Stimulated activated naive CD8-positive, alpha-beta T cell treated with anti-CD3 and anti-CD28 coated beads, Interleukin-15, Interleukin-2, amounts not matched to agents 100 U/mL and 50 U/mL, for 24 hours (primary cell): ENCODE measurements around the gene FADS3.
A peak's percentile ranks its signal among the peaks of the same experiment; 100 is the strongest.

Source experiments
- ATAC-seq: fragments of 150-1000 bp; cut with Tn5 transposase; one replicate; pipeline ENCODE4 v1.10.0; 2021
- DNase-seq: peaks from one replicate; pipeline ENCODE4 v3.0.0; 2021

Gene FADS3

DNA sequence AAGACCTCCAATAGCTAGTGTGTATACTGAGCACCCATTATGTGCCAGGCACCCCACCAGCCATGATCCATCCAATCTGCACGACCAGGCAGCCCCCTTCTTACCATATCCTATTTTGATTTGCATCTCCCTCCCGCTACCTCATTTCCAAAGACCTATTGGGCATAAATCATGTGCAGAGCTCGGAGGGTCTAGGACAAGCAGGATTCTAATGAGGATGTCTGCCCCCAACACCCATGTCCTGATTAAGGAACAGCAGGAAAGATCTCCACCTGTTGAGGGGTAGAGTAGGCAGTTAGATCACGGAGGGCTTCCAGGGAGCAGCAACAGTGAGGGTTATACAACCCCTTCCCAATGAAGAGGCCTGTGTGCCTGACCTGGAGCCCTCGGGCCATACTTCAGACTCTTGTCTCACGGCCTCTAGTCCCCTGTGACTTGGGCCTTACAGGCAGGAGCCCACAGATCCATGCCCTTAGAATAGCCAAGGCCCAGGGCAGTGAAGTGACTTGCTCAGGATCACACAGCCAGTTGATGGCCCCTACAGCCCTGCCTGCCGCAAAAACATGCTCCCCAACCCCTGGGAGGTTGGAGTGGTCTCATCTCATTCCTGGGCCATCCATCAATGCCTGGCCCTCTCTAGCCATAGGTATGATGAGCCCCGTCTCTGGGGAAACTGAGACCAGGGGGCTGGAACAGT lies 22.5 kb upstream of the FADS3 start:
- DNase-seq (no peak), ATAC-seq (no peak)

DNA sequence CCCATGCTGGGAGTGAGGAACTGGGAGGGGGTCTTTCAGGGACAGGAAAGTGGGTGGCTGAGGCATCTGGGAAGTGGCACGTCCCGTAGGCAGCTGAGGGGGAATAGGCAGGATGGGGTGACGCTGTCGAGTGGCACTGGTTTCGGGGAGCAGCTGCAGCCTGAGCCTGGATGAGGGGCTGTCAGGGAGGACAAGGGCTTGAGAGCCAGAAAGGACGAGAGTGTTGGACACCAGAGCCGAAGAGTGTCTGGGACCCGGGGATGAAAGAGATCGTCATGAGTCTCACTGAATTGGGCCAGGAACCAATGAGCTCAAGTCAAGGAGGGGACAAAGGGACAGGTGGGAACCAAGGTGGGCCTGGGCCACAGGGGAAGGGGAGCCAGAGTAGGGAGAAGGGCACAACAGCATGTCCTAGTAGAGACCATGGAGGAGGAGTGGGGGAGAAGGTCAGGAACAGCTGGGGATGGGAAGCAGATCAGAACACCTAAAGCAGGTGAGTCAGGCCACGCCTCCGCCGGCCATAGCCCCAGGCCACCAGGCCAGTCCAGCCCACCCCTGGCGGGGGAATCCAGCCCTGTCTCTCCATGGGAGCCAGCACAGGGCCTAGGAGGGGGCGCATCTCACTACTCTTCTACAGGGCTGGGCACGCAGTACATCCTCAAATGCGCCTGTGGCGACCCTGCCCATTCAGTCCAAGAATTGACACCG lies 21.8 kb upstream of the FADS3 start:
- DNase-seq (no peak), ATAC-seq (no peak)

DNA sequence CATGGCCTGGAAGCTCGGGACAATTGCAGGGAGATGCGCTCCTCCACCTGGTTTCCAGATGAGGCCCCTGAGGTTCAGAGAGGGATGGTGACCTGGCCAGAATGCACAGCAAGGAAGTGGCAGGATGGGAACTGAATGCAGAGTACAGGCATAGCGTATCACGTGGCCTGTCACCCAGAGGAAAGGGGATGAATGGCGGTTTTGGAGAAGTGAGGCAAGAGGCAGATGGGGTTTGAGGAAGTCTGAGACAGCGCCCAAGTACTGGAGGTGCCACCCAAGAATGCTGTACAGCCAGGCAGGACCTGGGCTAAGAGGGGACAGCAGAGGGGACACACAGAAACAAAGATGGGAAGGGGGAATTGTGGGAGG lies 21.2 kb upstream of the FADS3 start:
- DNase-seq, result no peak
- ATAC-seq, result no peak

DNA sequence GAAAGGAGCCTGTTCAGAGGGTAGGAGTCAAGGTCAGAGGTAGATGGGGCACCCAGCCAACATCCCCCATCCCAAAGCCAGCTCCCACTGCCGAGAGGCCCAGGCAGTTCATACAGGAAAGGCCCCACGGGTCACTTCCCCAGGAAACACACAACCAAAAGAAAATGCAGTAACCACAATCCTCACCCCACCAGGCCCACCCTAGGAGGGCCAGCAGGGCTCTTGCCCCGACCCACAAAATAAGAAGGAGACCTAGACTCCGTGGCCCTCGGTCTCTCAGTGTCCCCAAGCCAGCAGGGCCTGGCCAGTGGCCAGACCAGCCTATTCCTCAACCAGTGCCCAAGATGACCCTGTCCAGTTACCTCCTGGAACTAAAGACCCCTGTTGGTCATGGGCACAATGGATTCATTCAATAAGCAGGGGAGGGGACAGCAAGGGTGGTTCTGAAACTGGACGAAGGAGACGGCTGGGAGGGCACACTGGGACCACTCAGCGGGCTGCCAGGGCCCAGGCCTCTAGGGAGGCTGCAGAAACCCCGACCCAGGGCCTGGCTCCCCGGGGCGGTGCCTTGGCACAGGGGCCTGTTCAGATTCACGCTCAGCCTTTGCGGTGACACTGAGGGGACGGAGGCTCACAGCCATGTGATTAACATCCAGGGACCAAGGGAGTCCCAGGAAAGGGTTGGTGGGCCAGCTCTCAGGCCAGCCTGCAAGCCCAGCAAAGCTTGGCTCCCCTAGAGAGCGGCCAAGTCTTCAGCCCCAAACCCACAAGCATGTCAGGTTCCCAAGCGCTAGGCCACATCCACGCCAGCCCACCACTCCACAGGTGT lies 20.6 kb upstream of the FADS3 start:
- DNase-seq (no peak), ATAC-seq (no peak)

DNA sequence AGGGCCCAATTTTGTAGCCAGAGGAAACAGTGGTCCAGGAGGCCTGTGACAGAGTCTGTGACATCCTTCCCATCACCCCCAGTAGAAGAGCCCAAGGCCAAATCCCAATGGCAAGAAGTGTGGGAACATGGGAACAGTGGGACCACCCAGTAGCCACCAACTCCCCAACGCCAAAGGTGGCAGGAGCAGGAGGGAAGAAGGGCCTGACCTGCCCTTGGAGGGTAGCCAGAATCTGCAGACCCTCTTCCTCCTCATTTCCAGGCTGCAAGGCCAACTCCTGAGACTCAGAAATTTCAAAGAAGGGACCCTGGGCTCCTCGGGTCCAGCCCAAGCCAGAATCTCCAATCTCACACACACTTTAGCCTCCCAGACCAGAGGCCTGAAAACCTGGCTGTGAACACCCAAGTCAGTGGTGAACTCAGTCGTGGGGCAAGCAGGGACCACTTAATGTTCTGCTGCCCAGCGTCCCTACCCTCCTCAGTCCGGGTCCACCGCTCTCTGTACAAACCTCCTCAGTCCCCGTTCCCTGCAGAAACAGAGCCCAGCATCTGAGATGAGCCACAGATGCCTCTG lies 19.9 kb upstream of the FADS3 start:
- ATAC-seq (no peak), DNase-seq (no peak)

DNA sequence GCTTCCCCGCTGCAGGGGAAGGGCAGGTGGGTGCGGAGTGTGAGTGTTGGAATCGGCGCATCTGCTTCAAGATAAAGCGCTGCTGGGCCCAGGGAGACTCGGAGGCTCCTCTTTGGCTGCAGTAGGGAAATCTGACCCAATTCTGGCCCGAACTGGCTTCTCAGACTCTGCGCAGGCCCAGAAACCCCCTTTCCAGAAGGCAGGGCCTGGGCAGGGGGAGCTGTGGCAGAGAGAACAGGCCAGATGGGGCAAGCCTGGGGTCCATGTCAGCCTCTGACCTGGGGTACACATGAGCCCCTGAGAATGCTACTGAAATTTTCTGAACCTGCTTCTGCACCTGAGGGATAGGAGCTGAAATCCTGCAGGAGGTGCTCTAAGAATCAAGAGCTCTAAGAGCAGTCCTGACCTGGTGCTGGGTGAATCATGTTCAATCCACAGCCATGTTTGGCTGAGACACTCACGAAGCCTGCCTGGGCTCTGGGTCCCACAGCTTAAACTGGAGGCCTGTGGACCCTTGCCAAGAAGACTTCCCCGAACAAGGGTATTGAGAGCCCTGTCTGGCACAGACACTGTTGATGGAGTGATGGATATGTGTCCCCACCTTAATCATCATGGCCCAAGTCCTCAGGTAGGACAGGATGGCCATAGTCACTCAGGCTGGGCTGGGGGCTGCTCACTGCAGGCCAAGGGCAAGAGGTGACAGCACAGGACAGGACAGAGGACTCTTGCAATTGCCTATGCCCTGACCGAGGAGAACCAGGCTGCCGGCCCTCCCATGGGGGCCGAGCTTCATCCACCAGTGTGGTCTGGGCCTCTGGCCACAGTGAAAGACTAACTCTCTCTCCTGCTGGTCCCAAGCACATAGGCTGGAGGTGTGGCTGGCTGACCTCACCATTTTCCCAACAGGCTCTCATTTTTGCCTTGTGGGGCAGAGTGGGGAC lies 19.1 kb upstream of the FADS3 start:
- ATAC-seq, result no peak
- no peak for DNase-seq

DNA sequence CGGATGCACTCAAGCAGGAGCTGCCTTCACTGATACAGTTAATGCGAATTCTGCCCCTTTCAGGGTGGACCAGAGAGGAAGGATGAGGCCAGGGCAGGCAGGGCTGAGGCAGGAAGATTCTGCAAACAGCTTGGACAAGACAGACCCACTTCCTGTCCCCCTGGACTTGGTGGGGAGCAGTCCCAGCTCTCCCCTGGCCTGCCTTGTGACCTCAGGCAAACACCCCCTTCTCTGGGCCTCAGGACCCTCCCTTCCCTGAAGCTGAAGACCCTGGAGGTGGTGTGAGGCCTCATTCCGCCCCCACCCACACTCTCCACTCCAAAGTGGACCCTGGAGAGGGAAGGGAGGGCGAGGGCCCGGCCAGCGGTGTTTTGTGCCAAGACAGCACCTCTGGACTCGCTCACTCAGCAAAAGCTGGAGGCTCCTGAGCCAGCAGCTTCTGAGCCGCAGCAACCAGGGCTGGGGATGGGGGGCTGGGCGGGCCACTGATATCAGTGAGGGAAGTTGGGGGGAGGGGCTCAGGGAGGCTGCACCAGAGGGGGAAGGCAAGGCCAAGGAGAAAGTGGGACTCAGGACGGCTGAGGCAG lies 17.5 kb upstream of the FADS3 start:
- ATAC-seq (no peak), DNase-seq (no peak)

DNA sequence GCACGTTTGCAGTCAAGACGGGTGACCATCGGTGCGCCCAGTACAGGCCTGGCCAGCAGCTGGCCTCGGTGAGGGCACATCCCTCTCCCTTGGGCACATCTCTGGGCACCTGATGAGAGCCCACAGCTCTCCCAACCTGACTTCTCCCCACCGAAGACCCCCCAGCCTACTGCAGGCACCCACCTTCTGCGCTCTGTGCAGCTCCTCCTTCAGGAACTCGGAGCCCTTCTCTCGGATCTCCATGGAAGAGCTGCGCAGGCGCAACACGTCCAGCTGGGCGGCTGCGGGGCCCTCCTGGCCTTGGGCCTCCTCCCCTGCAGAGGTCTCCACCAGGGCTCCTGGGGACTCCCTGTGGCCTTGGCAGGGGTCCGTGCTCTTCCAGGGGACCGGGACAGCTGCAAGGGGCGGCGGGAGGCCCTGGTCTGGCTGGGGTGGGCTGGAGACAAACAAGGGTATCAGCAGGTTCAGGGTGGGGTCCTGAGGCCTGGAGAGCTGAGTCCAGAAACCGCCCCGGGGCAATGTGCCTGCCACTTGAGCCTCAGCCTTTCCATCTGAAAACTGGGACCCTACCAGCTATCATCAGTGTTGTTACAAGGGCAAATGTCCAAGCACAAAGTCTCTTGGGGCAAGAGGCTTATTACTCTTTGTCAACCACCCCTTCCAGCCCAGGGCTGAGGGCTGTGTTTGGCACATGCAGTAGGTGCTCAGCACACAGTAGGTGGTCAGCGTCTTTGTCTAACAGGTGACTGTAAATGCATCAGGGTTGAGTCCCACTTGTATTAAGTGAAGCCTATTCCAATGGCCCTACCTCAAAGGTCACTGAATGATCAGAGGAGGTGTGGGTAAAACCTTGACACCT lies 16.8 kb upstream of the FADS3 start:
- DNase-seq (no peak), ATAC-seq (no peak)

DNA sequence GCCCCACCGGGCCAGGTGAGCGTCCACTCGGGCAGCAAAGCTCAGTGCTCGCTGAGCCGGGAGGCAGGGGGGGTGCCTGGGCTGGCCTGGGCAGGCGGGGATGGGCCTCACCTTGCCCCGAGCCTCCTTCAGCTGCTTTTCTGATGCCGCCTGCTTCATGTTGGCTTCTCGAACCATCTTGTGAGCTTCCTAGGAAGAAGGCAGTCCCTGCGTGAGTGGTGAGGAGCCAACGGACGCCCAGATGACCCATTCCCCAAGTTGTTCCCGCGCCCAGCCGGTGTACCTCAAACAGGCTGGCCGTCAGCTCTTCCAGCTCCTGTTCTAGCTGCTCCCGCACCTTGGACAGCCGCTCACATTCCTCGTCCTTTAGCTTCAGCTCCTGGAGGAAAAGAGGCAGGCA lies 15.9 kb upstream of the FADS3 start:
- no peak for DNase-seq
- no peak for ATAC-seq

DNA sequence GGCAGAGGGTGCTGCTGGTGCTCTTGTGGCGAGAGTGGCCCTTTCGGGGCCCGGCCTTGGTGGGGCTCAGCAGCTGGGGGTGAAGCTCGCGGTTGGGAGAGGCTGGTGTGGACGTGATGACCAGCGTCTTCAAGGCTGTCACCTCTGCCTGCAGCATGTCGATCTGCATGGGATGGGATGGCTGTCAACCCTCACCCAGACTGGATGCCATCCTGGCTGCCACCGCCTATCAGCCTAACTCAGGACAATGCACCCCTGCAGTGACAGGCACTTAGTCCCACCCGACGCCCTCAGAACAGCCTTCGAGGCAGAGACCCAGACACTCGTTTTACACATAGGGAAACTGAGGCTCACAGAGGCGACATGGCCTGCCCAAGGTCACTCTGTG lies 15.2 kb upstream of the FADS3 start:
- ATAC-seq (no peak), DNase-seq (no peak)

DNA sequence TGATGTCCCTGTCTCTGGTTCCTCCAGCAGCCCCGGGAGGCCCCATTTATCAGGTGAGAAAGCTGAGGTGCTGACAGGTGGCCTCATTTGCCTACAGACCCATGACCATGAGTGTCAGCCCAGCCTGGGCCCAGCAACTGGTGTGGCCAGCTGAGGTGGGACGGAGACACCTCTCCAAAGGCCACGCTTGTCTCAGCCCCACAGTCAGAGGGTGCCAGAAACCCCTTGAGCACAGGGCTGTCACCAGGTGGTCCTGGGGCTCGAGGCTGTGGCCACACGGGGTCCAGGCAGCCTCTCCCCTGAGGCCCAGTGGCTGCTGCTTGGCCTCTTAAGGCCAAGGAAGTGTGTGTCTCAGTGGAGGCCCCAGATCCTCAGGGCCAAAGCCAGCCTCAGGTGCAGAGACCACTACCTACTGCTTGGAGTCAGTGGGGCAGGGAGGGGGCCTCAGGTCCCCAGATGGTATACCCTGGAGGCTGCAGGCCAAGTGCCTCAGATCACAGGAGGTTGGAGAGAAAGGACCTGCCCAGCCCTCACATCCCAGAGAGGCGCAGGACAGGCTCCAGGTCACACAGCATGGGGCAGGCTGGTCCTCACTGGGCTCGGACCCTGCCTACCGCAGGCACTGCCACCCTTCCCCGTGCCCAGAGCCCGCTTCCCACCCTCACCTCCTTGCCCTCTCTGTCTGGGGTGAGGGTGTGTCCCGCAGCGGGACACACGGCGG lies 14.6 kb upstream of the FADS3 start:
- DNase-seq, result no peak
- ATAC-seq, result no peak

DNA sequence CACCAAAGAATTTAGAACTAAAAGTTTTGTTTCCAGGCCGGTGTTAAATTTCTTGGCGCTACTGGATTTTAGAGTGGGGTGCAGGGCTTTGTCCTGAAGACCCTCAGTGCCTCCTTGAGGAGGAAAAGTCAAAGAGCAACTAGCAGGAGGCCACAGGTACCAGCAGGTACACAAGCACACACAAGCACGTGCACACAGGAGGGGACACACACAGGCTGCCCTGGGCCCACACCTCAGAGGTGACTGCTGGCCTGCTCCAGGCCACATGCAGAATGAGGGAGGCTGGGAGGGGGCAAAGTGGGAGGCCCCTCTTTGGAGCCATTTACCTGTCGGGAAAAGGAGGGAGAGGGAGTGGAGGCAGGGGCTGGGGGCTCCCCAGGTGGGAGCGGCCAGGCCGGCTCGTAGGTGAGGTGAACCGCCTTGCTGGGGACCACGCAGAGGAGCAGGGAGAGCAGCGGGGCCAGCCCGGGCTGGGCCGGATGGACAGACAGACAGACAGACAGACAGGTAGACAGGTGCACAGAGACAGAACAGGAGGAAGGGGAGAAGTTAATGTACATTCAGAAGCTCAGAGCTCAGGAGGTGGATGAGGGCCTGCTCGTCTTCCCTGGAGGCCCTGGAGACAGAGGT lies 13.8 kb upstream of the FADS3 start:
- DNase-seq (no peak), ATAC-seq (no peak)

DNA sequence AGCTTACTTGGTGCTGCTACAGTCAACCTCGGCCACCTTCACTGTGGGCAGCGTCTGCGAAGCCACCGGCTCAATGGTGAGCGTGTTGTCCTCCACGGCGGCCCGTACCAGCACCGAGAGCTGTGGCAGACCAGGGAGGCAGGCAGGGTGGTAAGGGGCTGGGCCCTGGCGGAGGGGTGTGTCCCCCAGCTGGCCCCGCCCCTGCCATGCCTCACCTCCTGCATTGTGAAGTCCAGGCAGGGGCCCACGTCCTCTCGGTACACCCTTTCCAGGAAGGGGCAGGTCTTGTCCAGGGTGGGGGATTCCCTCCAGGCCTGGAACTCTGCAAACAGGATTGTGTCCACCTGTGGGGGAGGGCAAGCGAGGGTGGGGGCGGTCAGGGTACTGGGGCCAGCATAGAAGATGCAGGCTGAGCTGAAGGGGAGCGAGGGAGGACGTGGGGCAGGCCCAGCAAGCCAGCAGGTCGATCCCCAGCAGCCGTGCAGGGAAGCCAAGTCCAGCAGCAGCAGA lies 13.2 kb upstream of the FADS3 start:
- ATAC-seq (peak; percentile 13), DNase-seq (no peak)

DNA sequence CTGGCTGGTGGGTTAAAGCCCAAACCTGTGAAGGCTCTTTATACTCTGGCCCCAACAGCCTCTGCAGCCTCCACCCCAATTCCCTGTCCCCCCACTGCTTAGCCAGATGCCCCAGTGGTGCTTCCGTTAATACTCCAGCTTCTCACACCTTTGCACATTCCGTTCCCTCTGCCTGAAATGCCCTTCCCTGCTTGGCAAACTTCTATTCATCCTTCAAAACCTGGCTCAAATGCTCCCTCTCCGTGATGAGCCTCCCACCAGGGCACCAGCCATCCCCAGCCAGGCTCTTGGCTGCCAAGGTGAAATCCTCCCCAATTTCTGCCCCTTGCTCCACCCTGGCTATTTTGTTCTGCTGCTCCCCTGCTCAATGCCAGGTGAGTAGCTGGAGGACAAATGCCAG lies 12.5 kb upstream of the FADS3 start:
- ATAC-seq (no peak), DNase-seq (no peak)

DNA sequence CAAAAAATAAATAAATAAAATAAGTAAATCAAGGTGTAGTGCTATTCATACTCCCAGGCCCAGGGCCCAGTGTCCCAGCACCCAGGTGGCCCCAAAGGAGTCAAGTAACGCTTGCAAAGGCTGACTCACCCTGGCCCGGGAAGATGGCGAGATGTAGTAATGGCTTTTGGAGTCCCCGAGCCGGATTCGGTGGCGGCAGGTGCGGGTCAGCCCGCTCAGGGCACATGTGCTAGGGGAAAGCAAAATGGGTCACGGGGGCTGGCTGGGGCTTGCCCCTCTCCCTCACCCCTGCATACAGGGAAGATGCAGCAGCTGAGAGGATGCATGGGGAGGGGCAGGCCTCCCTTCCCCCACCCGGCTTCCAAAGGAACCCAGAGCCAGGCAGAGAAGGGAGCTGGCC lies 11.0 kb upstream of the FADS3 start:
- ATAC-seq (no peak), DNase-seq (no peak)

DNA sequence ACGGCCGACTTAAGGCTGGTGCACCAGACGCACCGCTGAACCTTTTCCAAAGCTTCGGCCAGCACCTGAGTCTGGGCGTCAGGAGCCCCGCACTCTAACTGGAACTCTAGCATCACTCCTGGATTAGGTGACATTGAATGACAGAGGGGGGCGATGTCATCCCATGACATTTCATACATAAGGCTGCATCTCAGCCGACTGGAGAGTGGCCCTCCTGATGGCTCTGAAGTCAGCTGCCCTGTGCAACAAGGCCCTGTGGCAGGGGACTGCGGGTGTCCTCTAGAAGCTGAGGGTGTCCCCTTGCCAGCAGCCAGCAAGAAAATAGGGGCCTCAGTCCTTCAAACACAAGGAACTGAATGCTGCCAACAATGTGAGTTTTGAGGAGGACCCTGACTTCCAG lies 10.1 kb upstream of the FADS3 start:
- no peak for ATAC-seq
- DNase-seq, result no peak

DNA sequence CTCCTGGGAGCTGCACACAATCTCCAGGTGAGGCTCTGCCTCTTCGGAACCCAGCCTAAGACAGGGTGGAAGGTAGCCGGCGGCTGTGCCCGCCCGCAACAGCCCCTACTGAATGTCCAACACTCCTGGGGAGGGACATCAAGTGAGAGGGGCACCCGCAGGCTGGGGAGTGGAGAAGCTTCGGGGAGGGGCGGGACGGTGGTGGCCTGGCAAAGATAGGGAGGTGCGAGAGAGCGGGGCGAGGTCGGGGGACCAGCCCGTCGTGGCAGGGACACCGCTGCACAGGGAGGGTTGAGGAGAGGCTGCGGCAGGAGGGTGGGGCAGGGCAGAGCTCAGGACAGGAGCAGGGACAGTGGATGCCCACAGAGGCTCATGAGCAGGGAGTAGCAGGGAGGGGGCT lies 8.9 kb upstream of the FADS3 start:
- ATAC-seq, result no peak
- DNase-seq, result no peak

DNA sequence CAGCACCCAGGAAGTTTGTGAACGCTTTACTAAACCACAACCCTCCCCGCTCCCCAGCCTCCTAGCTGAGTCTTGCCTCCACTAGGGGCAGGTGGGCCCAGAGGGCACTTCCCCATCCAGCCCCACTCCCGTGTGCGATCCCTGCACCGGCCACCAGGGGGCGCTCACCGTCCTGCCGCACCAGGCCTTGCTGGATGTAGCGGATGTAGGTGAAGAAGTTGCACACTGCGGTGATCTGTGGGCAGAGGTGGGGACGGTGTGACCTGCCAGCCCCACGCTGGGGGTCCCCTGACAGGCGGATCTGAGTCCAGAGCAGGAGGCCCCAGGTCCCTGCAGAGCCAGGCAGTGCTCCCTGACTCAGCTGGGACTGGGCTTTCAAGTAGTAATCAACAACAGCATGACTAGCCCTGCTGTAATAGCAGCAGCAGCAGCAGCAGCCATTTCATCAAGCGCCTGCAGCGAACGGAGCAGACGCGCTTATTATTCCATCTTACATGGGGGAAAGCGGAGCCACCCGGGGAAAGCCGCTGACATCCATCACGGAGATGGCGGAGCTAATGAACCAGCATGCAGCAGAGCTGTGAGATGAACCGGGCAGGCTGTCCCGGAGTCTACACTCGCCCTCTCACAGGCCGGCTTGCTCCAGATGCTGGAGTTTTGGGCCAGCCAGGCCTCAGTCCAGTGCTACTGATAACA lies 7.9 kb upstream of the FADS3 start:
- DNase-seq (peak; percentile 94), ATAC-seq (peak; percentile 85)

DNA sequence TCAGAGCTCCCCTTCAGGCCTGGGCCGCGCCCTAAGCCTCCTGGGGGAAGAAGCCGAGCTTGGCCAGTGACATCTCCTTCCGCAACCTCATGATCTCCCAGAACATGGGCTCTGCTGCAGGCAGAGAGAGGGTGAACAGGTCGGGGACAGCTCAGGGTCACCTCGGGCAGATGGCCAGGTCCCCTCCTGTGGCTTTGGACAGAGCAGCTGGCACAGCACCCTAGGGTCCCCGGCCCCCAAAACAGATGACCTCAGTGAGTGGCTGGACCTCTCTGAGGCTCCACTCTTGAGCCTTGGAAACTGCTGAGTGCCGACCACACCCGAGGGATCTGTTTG lies 6.9 kb upstream of the FADS3 start:
- ATAC-seq (no peak), DNase-seq (no peak)
